HL-60/S4 treated with retinoic acid at 250 ng/mL for 4 days and 3 days (cell line): ENCODE data around the gene PRRT3.
"Not testable (repeated sequence)": the region's sequence is repeated elsewhere in the genome, so short reads cannot be mapped to it uniquely, and the experiment has no call there.

ENCODE experiments used
- in situ Hi-C: fragments of 300-500 bp; cut with MboI; formaldehyde crosslinking; loops from 2 replicates; pipeline ENCODE4 v1.7.0; 2022; ENCODE audit warnings: low sequenced_read_pairs

Gene PRRT3

GRCh38 chr3:9918261-9919038 is 33.8 kb downstream of the PRRT3 start:
- in situ Hi-C loops, result no loop called here

GRCh38 chr3:9917820-9918219 is 34.4 kb downstream of the PRRT3 start:
- in situ Hi-C loops, result no loop called here

- in situ Hi-C loops, result no loop called here
These were observed 35.2 kb downstream of the PRRT3 start, which contains the start of gene IL17RC for GRCh38 chr3:9916734-9917680. IL17RC (plus strand) TSS chr3:9917098; CDS start chr3:9917316, 218 bp downstream.

GRCh38 chr3:9916346-9916733 is 35.9 kb downstream of the PRRT3 start:
- in situ Hi-C loops, result no loop called here

GRCh38 chr3:9915254-9916141 is 36.7 kb downstream of the PRRT3 start:
- in situ Hi-C loops, result no loop called here

GRCh38 chr3:9914559-9915253 is 37.5 kb downstream of the PRRT3 start:
- in situ Hi-C loops, result no loop called here

GRCh38 chr3:9914011-9914410 is 38.2 kb downstream of the PRRT3 start:
- in situ Hi-C loops, result no loop called here

- in situ Hi-C loops, result no loop called here
These were observed 38.6 kb downstream of the PRRT3 start for GRCh38 chr3:9913601-9914000.

- in situ Hi-C loops, result no loop called here
These were observed 39.8 kb downstream of the PRRT3 start for GRCh38 chr3:9912294-9912935.

GRCh38 chr3:9911863-9912262 is 40.3 kb downstream of the PRRT3 start:
- in situ Hi-C loops, result no loop called here

- in situ Hi-C loops, result no loop called here
These were observed 42.8 kb downstream of the PRRT3 start for GRCh38 chr3:9909221-9910013.

- in situ Hi-C loops, result no loop called here
These were observed 43.9 kb downstream of the PRRT3 start for GRCh38 chr3:9908286-9908685.

- in situ Hi-C loops, result no loop called here
These were observed 45.7 kb downstream of the PRRT3 start for GRCh38 chr3:9906480-9906879.

GRCh38 chr3:9903904-9904303 is 48.3 kb downstream of the PRRT3 start:
- in situ Hi-C loops, result no loop called here

GRCh38 chr3:9903238-9903624 is 49.0 kb downstream of the PRRT3 start:
- in situ Hi-C loops, result no loop called here

GRCh38 chr3:9902372-9903237 is 49.6 kb downstream of the PRRT3 start, which contains the start of gene IL17RE:
IL17RE (plus strand) TSS chr3:9902848; CDS start chr3:9902933, 85 bp downstream.
- in situ Hi-C loops, result no loop called here

GRCh38 chr3:9901967-9902366 is 50.2 kb downstream of the PRRT3 start:
- in situ Hi-C loops, result no loop called here

GRCh38 chr3:9900965-9901415 is 51.2 kb downstream of the PRRT3 start:
- in situ Hi-C loops, result not testable (repeated sequence)
